Suppressor macrophage (primary cell): Measurements from ENCODE around the gene DCDC2C.

Experiments used
- DNase-seq, 4 experiments: peaks; one replicate each; pipeline ENCODE4 v3.0.0-alpha.2; 2020 to 2022

The DCDC2C gene

DNA sequence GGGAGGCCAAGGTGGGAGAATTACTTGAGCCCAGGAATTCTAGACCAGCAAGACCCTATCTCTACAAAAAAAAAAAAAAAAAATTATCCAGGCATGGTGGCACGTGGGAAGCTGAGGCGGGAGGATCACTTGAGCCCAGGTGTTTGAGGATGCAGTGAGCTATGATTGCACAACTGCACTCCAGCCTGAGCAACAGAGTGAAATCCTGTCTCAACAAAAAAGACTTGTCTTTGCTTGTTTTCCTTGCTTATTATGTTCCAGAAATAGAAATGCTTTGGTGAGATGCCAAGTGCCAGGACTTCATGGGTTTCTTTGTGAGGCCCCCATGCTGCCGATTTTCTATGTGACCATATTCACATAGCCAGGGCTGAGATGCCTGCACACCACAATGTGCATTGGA, 9.0 kb downstream of the DCDC2C start:
- DNase-seq: no peak

DNA sequence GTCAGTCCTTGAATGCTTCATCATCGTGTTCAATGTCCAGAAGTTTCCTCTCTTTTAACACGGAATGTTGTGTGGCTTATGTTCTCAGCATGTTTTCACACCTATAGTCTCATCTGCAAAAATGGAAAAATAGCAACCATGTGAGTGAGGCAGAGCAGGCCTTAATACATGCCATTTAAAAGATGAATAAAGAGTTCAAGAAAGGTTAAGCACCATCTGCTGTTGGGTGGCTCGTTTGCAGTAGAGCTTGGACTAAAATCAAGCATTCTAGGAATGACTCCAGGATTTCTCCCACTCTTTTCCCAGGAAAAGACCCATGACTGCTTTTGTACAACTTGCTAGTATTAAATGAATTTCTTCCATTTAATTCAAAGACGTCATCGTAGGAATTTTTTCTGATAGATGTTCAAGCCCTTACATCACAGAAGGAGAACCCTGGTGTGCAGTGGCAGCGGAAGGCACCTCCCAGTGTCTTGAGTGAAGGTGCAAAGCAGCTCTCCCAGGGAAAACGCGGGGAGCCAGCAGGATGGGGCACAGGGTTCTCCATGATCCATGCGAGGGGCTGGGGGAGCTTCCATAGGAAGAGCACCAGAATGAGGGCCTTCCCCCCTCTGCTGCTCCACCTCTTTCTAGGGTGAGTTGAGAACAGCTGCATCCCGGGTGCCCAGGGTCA, 9.6 kb downstream of the DCDC2C start:
- no peak for DNase-seq

GRCh38 chr2:3718679-3719078, 15.3 kb downstream of the DCDC2C start:
- DNase-seq: no peak

- no peak for DNase-seq
Measured at GRCh38 chr2:3725002-3725401, 21.6 kb downstream of the DCDC2C start.

DNA sequence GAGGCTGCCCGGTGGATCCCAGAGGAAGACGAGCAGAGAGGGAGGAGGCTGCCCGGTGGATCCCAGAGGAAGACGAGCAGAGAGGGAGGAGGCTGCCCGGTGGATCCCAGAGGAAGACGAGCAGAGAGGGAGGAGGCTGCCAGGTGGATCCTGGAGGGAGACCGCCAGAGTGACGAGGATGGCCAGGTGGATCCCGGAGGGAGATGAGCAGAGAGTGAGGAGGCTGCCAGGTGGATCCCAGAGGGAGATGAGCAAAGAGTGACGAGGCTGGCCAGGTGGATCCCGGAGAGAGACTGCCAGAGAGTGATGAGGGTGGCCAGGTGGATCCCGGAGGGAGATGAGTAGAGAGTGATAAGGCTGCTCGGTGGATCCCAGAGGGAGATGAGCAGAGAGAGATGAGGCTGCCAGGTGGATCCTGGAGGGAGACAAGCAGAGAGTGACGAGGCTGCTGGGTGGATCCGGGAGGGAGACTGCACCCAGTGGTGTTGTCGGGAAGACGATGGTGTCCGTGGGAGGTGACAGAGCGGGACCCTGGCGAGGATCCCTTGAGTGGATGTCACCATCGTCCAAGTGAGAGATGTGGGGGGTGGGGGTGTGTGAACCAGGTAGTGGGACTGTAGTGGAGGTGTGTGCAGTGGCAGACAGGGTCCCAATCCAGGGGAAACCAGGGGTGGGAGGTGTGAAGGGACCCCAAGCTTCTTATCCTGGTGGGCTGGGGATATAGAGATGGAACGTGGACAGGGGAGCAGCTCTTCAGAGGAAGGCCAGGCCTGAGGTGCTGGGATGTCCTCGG, 22.3 kb downstream of the DCDC2C start:
- DNase-seq: no peak

- DNase-seq: no peak
Measured at GRCh38 chr2:3726511-3726910, 23.1 kb downstream of the DCDC2C start.

GRCh38 chr2:3727397-3728045, 24.1 kb downstream of the DCDC2C start:
- no peak for DNase-seq

GRCh38 chr2:3728104-3729054, 25.0 kb downstream of the DCDC2C start:
- DNase-seq: peak; percentile 66 to 83 (median 70)

GRCh38 chr2:3729055-3729448, 25.7 kb downstream of the DCDC2C start:
- DNase-seq: no peak

GRCh38 chr2:3729786-3730185, 26.4 kb downstream of the DCDC2C start:
- DNase-seq: no peak

- DNase-seq: no peak
Measured at GRCh38 chr2:3730646-3731045, 27.3 kb downstream of the DCDC2C start.

DNA sequence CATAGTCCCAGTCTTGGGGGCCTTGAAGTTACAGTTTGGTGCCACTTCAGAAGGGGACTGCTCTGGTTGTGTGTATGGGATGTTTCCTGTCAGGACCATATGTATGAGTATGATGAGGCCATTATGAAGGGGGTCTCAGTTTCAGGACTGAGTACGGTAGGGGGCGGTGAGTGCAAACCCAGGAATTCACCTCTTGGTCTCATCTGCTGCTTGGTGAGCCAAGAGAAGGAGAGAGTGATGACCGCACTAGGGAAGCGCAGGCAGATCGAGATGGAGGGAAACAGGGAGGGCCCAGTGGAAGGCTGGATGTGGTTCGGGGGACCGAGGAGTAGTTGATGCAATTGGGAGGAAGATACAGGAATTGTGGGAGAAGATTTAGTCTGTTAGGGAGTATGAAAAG, 28.5 kb downstream of the DCDC2C start:
- no peak for DNase-seq

- no peak for DNase-seq
Measured at GRCh38 chr2:3736112-3736511, 32.7 kb downstream of the DCDC2C start.

DNA sequence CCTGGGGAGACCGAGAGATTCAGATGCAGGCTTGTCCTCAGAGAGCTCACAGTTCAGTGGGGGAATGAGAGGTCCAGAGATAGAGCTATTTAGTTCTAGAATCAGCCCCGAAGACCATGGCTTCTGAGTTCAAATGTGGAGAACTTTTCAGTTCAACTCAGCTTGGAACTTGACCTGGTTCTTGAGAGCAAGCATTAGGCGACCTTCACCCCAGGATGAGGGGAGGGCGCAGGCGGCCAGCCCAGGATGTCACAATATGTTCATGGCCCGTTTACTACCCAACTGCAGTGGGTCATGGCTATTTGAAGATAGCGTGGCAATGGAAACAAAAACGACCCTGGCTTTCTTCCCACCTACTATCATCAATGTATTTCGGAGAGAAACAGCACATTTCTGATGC, 33.8 kb downstream of the DCDC2C start:
- DNase-seq: no peak

- DNase-seq: peak in 3 of 4 experiments; percentile 4 to 13 (median 13)
Measured at GRCh38 chr2:3738454-3738853, 35.1 kb downstream of the DCDC2C start.

DNA sequence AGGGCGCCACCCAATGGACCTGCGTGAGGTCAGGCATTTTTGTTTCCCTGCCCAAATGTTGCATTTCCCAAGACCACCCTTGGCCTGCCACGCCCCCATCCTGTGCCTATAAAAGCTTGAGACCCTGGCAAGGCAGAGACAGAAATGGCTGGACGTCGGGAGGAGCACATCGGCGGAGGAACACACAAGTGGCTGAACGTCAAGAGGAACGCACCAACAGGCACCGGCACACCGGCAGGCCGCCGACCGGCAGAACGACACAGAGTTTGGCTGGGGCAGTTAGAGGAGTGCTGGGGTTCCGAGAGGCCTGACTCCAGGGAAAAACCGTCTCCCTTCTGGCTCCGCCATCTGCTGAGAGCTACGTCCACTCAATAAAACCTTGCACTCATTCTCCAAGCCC, 35.9 kb downstream of the DCDC2C start:
- DNase-seq: no peak

DNA sequence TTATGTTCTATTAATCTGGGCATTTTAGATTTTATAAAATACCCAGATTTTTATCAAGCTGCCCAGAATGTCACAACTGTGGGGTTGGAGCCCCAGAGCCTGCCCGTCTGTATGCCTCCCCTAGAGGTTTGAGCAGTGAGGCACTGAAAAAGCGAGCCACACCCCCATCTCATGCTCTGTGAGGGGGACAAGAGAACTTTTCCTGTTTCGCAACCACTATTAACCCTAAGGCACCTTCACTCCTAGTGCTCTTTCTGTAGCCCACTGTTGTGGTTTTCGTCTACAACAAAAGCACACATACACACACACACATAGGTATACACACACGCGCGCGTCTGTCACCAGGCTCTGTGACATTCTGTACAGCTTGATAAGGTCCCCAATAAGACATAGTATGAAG, 38.0 kb downstream of the DCDC2C start:
- DNase-seq: no peak

DNA sequence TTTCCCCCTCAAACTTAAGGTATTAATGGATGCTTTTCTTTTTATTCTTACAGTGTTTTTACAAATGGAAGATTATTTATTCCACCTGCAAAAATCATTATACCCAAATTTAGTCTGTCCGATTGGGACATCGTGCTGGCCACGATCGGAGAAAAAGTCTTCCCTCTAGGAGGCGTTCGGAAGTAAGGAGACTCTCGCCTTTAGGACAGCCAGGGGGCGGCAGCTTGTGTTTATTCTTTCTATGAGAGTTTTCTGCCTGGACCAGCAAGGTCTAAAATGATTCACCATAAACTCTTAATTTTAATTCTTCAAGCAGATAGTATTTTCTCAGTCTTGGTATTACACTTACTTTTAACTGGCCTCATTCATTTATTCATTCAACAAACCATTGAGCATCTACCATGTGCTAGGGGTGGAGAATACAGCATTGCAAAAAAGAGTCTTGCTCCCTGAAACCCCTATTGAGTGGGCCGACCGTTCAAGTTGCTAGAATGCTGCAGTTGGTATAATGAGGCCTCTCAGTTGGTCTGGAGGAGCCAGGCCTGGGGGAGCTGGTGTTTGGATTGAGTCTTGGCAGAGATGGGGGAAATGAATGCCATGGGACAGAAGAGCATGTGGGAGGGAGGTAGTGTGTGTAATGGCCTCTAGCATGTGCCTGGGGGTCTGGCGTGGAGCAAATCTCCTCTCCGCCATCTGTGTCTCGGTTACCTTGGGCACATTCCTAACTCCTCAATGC, 38.7 kb downstream of the DCDC2C start:
- DNase-seq: no peak

DNA sequence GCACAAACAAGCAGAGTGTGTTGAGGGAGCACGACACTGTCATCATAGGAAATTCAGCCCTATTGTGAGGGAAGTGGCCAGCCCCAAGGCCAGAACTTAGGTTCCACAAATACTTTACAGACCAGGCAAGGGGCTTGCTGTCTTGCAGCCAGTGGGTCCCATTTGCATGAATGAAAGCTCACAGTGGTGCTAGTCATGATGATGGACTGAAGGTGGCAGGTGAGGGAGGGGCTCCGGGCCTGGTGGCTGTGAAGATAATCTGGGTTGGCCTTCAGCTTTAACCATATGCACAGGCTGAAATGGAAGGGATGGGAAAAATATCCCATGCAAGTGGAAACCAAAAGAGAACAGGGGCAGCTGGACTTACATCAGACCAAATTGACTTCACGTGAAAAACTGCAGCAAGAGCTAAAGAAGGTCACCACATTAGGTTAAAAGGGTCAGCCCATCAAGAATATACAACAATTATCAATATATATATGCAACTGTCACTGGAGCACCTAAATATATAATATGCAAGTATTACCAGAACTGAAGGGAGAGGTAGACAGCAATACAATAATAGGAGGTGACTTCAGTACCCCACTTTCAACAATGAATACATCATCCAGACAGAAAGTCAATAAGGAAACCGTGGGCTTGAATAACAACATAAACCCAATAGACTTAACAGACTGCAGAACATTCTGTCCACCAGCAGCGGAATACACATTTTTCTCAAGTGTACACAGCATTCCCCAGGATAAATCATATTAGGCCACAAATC, 39.6 kb downstream of the DCDC2C start:
- no peak for DNase-seq

GRCh38 chr2:3743951-3744555, 40.7 kb downstream of the DCDC2C start:
- no peak for DNase-seq

- no peak for DNase-seq
Measured at GRCh38 chr2:3745920-3746319, 42.5 kb downstream of the DCDC2C start.
